Fibroblast of lung (primary cell): Measurements from ENCODE around the gene EXOC6B.

ENCODE experiments used
- CTCF ChIP-seq, 2 donors: IDR thresholded peaks in 1 of 2; conservative IDR thresholded peaks in 1 of 2; 1 replicate in 1 of 2; 2 replicates in 1 of 2; pipeline ENCODE4 v1.5.1; 2011 to 2012; ENCODE audit warnings: low read length in 2 of 2, control low read depth in 1 of 2, inconsistent platforms in 1 of 2, low read depth in 1 of 2, mild to moderate bottlenecking in 1 of 2
- EZH2 ChIP-seq: IDR thresholded peaks from 2 replicates; pipeline ENCODE4 v1.5.1; 2012; ENCODE audit warnings: low read length, control low read depth, mild to moderate bottlenecking; ENCODE audit errors: missing control alignments

GRCh38 chr2:72394541-72395070 is 431.2 kb downstream of the EXOC6B start:
- no peak for TF ChIP-seq CTCF (conservative IDR thresholded peaks at IDR 0.05 in 1 of 2, IDR thresholded peaks at IDR 0.05 in 1 of 2; ENCODE audit: low read depth in 1 of 2, low read length in 2 of 2)
- TF ChIP-seq EZH2: no peak
